ENCODE results near the gene MNT. TPM values are rescaled to one million over a fixed set of nuclear protein-coding genes. Genes with fewer than 3 reads are reported as not detected.

The MNT gene
- total and polyA plus RNA-seq, 9 of the 15 experiments (the other 6 are each of a cell fraction or from before 2014, with no cell fraction given), result 0.18 to 23.8 (median 5.3) TPM

GRCh38 chr17:2336215-2336851 lies 64.5 kb downstream of the MNT start, which contains the start of gene TSR1 (continued):
- TF ChIP-seq RERE (CRISPR knock-in tag; IDR thresholded peaks at IDR 0.05; ENCODE audit: borderline replicate concordance) (no peak), FOXK2 (conservative IDR thresholded peaks at IDR 0.05 in 1 of 2, IDR thresholded peaks at IDR 0.05 in 1 of 2; ENCODE audit: low read depth in 2 of 2) (0 out of 4 replicates have a peak, but pooled peaks of 1 of the 2 experiments have one; percentile 16), E2F8 (IDR thresholded peaks at IDR 0.05; ENCODE audit: low read depth, partially characterized antibody) (peak; percentile 86), NFYB (IDR thresholded peaks at IDR 0.05; ENCODE audit: extremely low read depth, insufficient read length) (no peak), ZNF224 (CRISPR knock-in tag; IDR thresholded peaks at IDR 0.05) (no peak), BRF1 (IDR thresholded peaks at IDR 0.05; ENCODE audit: borderline replicate concordance, extremely low read depth, insufficient read length) (no peak), CUX1 (CRISPR knock-in tag; IDR thresholded peaks at IDR 0.05) (no peak), NEUROD1 (IDR thresholded peaks at IDR 0.05; ENCODE audit: borderline replicate concordance, low read depth, low read length, partially characterized antibody) (peak; percentile 45), ZFPM2 (CRISPR knock-in tag; IDR thresholded peaks at IDR 0.05) (no peak), ZBTB2 (IDR thresholded peaks at IDR 0.05) (no peak)

All from K562 (cell line).